ENCODE results near the gene OXSR1.

Gene OXSR1

GRCh38 chr3:38119821-38120692 is 45.3 kb upstream of the OXSR1 start:
- Histone ChIP-seq H4K20me1 (ENCODE audit: insufficient read depth, low read length) (peaks cover 14% of the 10 kb centered on the region; the same call in 1 of the 2 replicates), H3K4me3 (ENCODE audit: low read length) (no peak overlapping the region), H3K9ac (ENCODE audit: low read length) (no peak overlapping the region), H3K27ac (ENCODE audit: low read length) (no peak overlapping the region), H3K4me2 (ENCODE audit: low read length) (no peak overlapping the region), H3K79me2 (ENCODE audit: low read length) (no peaks in the 10 kb centered on the region), H3K9me3 (ENCODE audit: insufficient read depth, low read length) (no peaks in the 10 kb centered on the region), H2AFZ (ENCODE audit: low read depth, low read length) (no peak overlapping the region), H3K36me3 (replicated peaks; ENCODE audit: low read depth, low read length) (peaks cover 27% of the 10 kb centered on the region), H3K27me3 (ENCODE audit: low read depth, low read length) (0 out of 2 replicates have a peak, but pooled peaks cover 3% of the 10 kb centered on the region), H3K4me1 (ENCODE audit: low read length) (peaks cover 19% of the 10 kb centered on the region)
- TF ChIP-seq CTCF (IDR thresholded peaks at IDR 0.05; ENCODE audit: low read depth, low read length) (no peak), EZH2phosphoT487 (IDR thresholded peaks at IDR 0.05; ENCODE audit: low read depth) (no peak)

GRCh38 chr3:38120693-38121450 is 44.5 kb upstream of the OXSR1 start:
- no peak overlapping the region for H3K27ac ChIP-seq (ENCODE audit: low read length)
- no peak overlapping the region for H3K9ac ChIP-seq (ENCODE audit: low read length)
- H4K20me1 ChIP-seq (ENCODE audit: insufficient read depth, low read length) = peaks cover 17% of the 10 kb centered on the region; the same call in 1 of the 2 replicates
- H3K4me3 ChIP-seq (ENCODE audit: low read length) = no peak overlapping the region
- no peaks in the 10 kb centered on the region for H3K9me3 ChIP-seq (ENCODE audit: insufficient read depth, low read length)
- H2AFZ ChIP-seq (ENCODE audit: low read depth, low read length) = no peak overlapping the region
- no peaks in the 10 kb centered on the region for H3K27me3 ChIP-seq (ENCODE audit: low read depth, low read length)
- peaks cover 35% of the 10 kb centered on the region for H3K36me3 ChIP-seq (replicated peaks; ENCODE audit: low read depth, low read length)
- no peaks in the 10 kb centered on the region for H3K79me2 ChIP-seq (ENCODE audit: low read length)
- TF ChIP-seq CTCF (IDR thresholded peaks at IDR 0.05; ENCODE audit: low read depth, low read length) (no peak), EZH2phosphoT487 (IDR thresholded peaks at IDR 0.05; ENCODE audit: low read depth) (no peak)
- peaks cover 11% of the 10 kb centered on the region for H3K4me1 ChIP-seq (ENCODE audit: low read length)
- H3K4me2 ChIP-seq (ENCODE audit: low read length) = no peak overlapping the region

GRCh38 chr3:38121451-38121831 is 43.9 kb upstream of the OXSR1 start:
- Histone ChIP-seq H3K9me3 (ENCODE audit: insufficient read depth, low read length) (no peaks in the 10 kb centered on the region), H2AFZ (ENCODE audit: low read depth, low read length) (no peak overlapping the region), H3K27ac (ENCODE audit: low read length) (no peak overlapping the region), H3K9ac (ENCODE audit: low read length) (no peak overlapping the region), H3K79me2 (ENCODE audit: low read length) (no peaks in the 10 kb centered on the region), H3K4me3 (ENCODE audit: low read length) (no peak overlapping the region), H3K4me1 (ENCODE audit: low read length) (peaks cover 5% of the 10 kb centered on the region), H3K27me3 (ENCODE audit: low read depth, low read length) (no peaks in the 10 kb centered on the region), H3K4me2 (ENCODE audit: low read length) (no peak overlapping the region), H3K36me3 (replicated peaks; ENCODE audit: low read depth, low read length) (peaks cover 40% of the 10 kb centered on the region), H4K20me1 (ENCODE audit: insufficient read depth, low read length) (peaks cover 17% of the 10 kb centered on the region; the same call in 1 of the 2 replicates)
- TF ChIP-seq EZH2phosphoT487 (IDR thresholded peaks at IDR 0.05; ENCODE audit: low read depth) (no peak), CTCF (IDR thresholded peaks at IDR 0.05; ENCODE audit: low read depth, low read length) (no peak)
